H9 (cell line): ENCODE results near the gene RNF126. TPM values are rescaled to one million over a fixed set of nuclear protein-coding genes. Genes with fewer than 3 reads are reported as not detected.

Experiments used
- DNase-seq: peaks from one replicate; pipeline ENCODE4 v3.0.0-alpha.2; 2017
- H2AFZ ChIP-seq: one replicate; pipeline ENCODE4 v1.6.1; 2013; ENCODE audit warnings: mild to moderate bottlenecking, low read length, control low read depth, moderate library complexity
- H2AK5ac ChIP-seq: 2 replicates; pipeline ENCODE4 v1.6.1; 2013; ENCODE audit warnings: low read length, control low read depth, mixed read lengths; ENCODE audit not compliant: insufficient read length
- H2BK120ac ChIP-seq: one replicate; pipeline ENCODE4 v1.6.1; 2013; ENCODE audit warnings: low read depth, mild to moderate bottlenecking, low read length, control low read depth, inconsistent platforms; ENCODE audit not compliant: poor library complexity, severe bottlenecking
- H2BK12ac ChIP-seq: 2 replicates; pipeline ENCODE4 v1.6.1; 2013; ENCODE audit warnings: low read length, control low read depth, mixed read lengths, low read depth; ENCODE audit not compliant: insufficient read length
- H2BK15ac ChIP-seq: 2 replicates; pipeline ENCODE4 v1.6.1; 2013; ENCODE audit warnings: low read depth, low read length, control low read depth
- H2BK20ac ChIP-seq: one replicate; pipeline ENCODE4 v1.6.1; 2013; ENCODE audit warnings: low read depth, mild to moderate bottlenecking, low read length, control low read depth, inconsistent platforms; ENCODE audit not compliant: poor library complexity, severe bottlenecking
- H2BK5ac ChIP-seq: 2 replicates; pipeline ENCODE4 v1.6.1; 2013; ENCODE audit warnings: low read length, control low read depth, mixed read lengths; ENCODE audit not compliant: insufficient read length
- H3K14ac ChIP-seq: 2 replicates; pipeline ENCODE4 v1.6.1; 2013; ENCODE audit warnings: low read length, control low read depth; ENCODE audit not compliant: insufficient read depth
- H3K18ac ChIP-seq: 2 replicates; pipeline ENCODE4 v1.6.1; 2013; ENCODE audit warnings: low read depth, mild to moderate bottlenecking, mixed read lengths, low read length, control low read depth; ENCODE audit not compliant: insufficient read length
- H3K23ac ChIP-seq: 2 replicates; pipeline ENCODE4 v1.6.1; 2013; ENCODE audit warnings: low read length, control low read depth, mixed read lengths, low read depth; ENCODE audit not compliant: insufficient read length
- H3K23me2 ChIP-seq: 2 replicates; pipeline ENCODE4 v1.6.1; 2013; ENCODE audit warnings: low read depth, mild to moderate bottlenecking, mixed read lengths, low read length, control low read depth; ENCODE audit not compliant: insufficient read length, poor library complexity, severe bottlenecking
- H3K27ac ChIP-seq: 2 replicates; pipeline ENCODE4 v1.5.1; 2013; ENCODE audit warnings: low read length, control low read depth, mixed read lengths, low read depth; ENCODE audit not compliant: insufficient read length
- H3K27me3 ChIP-seq: 2 replicates; pipeline ENCODE4 v1.6.1; 2013; ENCODE audit warnings: low read length, control low read depth, inconsistent platforms; ENCODE audit not compliant: insufficient read depth
- H3K4ac ChIP-seq: 2 replicates; pipeline ENCODE4 v1.6.1; 2013; ENCODE audit warnings: low read depth, mild to moderate bottlenecking, control low read depth, inconsistent platforms, low read length, moderate library complexity
- H3K4me1 ChIP-seq: 2 replicates; pipeline ENCODE4 v1.6.1; 2013; ENCODE audit warnings: low read length, control low read depth, inconsistent platforms; ENCODE audit not compliant: insufficient read depth
- H3K4me2 ChIP-seq: 2 replicates; pipeline ENCODE4 v1.6.1; 2013; ENCODE audit warnings: low read length, control low read depth, mixed read lengths; ENCODE audit not compliant: insufficient read length, insufficient read depth
- H3K56ac ChIP-seq: 2 replicates; pipeline ENCODE4 v1.6.1; 2013; ENCODE audit warnings: low read depth, mild to moderate bottlenecking, mixed read lengths, low read length, control low read depth; ENCODE audit not compliant: insufficient read length
- H3K79me1 ChIP-seq: 2 replicates; pipeline ENCODE4 v1.6.1; 2013; ENCODE audit warnings: low read depth, mild to moderate bottlenecking, moderate library complexity, low read length, control low read depth, inconsistent platforms; ENCODE audit not compliant: insufficient read depth, poor library complexity, severe bottlenecking
- H3K79me2 ChIP-seq: 2 replicates; pipeline ENCODE4 v1.6.1; 2013; ENCODE audit warnings: low read length, control low read depth, inconsistent platforms; ENCODE audit not compliant: insufficient read depth
- H3K9ac ChIP-seq: 2 replicates; pipeline ENCODE4 v1.6.1; 2013; ENCODE audit warnings: low read length, control low read depth, mixed read lengths; ENCODE audit not compliant: insufficient read length; ENCODE audit errors: extremely low read depth
- H3K9me3 ChIP-seq: one replicate; pipeline ENCODE4 v1.6.1; 2013; ENCODE audit warnings: low read depth, low read length, inconsistent platforms; ENCODE audit not compliant: control insufficient read depth
- H3T11ph ChIP-seq: one replicate; pipeline ENCODE4 v1.6.1; 2013; ENCODE audit warnings: mild to moderate bottlenecking, low read length, control low read depth, inconsistent platforms
- H4K20me1 ChIP-seq: one replicate; pipeline ENCODE4 v1.6.1; 2013; ENCODE audit not compliant: control insufficient read depth, insufficient read length, insufficient read depth
- H4K5ac ChIP-seq: 2 replicates; pipeline ENCODE4 v1.6.1; 2013; ENCODE audit warnings: low read depth, mild to moderate bottlenecking, mixed read lengths, low read length, control low read depth; ENCODE audit not compliant: insufficient read length
- H4K8ac ChIP-seq: replicated peaks from 2 replicates; pipeline ENCODE4 v1.6.1; 2013; ENCODE audit warnings: low read length, control low read depth, mixed read lengths, low read depth; ENCODE audit not compliant: insufficient read length
- H4K91ac ChIP-seq: 2 replicates; pipeline ENCODE4 v1.6.1; 2013; ENCODE audit warnings: low read depth, mild to moderate bottlenecking, moderate library complexity, mixed read lengths, low read length, control low read depth; ENCODE audit not compliant: insufficient read length
- H3K27ac Mint-ChIP-seq, 3 experiments: 2 replicates in 2 of 3; 3 replicates in 1 of 3; pipeline ENCODE4 v1.8.0; 2020 to 2021; ENCODE audit warnings: mixed read lengths in 3 of 3, mild to moderate bottlenecking in 1 of 3, moderate library complexity in 1 of 3
- H3K27me3 Mint-ChIP-seq: 2 replicates; pipeline ENCODE4 v1.8.0; 2021; ENCODE audit warnings: low read depth, mild to moderate bottlenecking, moderate library complexity, mixed read lengths
- H3K36me3 Mint-ChIP-seq, 3 experiments: 2 replicates in 2 of 3; 3 replicates in 1 of 3; pipeline ENCODE4 v1.8.0; 2020 to 2021; ENCODE audit warnings: low read depth in 3 of 3, mixed read lengths in 3 of 3; ENCODE audit not compliant: insufficient read depth in 1 of 3
- H3K4me1 Mint-ChIP-seq, 2 experiments: 2 replicates each; pipeline ENCODE4 v1.8.0; 2020; ENCODE audit warnings: mixed read lengths in 2 of 2
- H3K4me3 Mint-ChIP-seq, 2 experiments: 2 replicates in 1 of 2; 3 replicates in 1 of 2; pipeline ENCODE4 v1.8.0; 2020 to 2021; ENCODE audit warnings: mild to moderate bottlenecking in 2 of 2, mixed read lengths in 2 of 2, moderate library complexity in 1 of 2
- H3K9me3 Mint-ChIP-seq, 2 experiments: 2 replicates in 1 of 2; 3 replicates in 1 of 2; pipeline ENCODE4 v1.8.0; 2020; ENCODE audit warnings: mild to moderate bottlenecking in 2 of 2, mixed read lengths in 2 of 2, moderate library complexity in 1 of 2
- WGBS: extraction: QIAGEN DNeasy Blood & Tissue Kit; methylation state at CpG from one replicate; pipeline ENCODE4 v1.1.7; 2013; ENCODE audit warnings: missing lambda C conversion rate, low lambda C conversion rate, mixed read lengths; ENCODE audit not compliant: insufficient read length; ENCODE audit errors: extremely low coverage; 5-methylcytosine and 5-hydroxymethylcytosine counted together
- total RNA-seq: library from RNA; stranded (reverse); gene quantifications from 2 replicates; pipeline ENCODE4 v1.2.1, GENCODE V29; 2021
- TF ChIP-seq, protein P1 (sequence below): fragments of 200-600 bp; sonication (generic); conservative IDR thresholded peaks from 3 replicates; pipeline ENCODE4 v1.8.0; 2021; ENCODE audit warnings: antibody characterized with exemption, mild to moderate bottlenecking

The RNF126 gene
- total RNA-seq, 1 experiment from 2014 or later, result 81.9 TPM

GRCh38 chr19:703651-704446, 40.8 kb upstream of the RNF126 start:
- TF ChIP-seq, protein P1, sequence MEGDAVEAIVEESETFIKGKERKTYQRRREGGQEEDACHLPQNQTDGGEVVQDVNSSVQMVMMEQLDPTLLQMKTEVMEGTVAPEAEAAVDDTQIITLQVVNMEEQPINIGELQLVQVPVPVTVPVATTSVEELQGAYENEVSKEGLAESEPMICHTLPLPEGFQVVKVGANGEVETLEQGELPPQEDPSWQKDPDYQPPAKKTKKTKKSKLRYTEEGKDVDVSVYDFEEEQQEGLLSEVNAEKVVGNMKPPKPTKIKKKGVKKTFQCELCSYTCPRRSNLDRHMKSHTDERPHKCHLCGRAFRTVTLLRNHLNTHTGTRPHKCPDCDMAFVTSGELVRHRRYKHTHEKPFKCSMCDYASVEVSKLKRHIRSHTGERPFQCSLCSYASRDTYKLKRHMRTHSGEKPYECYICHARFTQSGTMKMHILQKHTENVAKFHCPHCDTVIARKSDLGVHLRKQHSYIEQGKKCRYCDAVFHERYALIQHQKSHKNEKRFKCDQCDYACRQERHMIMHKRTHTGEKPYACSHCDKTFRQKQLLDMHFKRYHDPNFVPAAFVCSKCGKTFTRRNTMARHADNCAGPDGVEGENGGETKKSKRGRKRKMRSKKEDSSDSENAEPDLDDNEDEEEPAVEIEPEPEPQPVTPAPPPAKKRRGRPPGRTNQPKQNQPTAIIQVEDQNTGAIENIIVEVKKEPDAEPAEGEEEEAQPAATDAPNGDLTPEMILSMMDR, result no peak
- Histone ChIP-seq H4K91ac (no peak overlapping the region), H2AK5ac (no peak overlapping the region), H3K14ac (no peak overlapping the region), H3K23ac (no peak overlapping the region), H2BK20ac (no peak overlapping the region), H3K27ac (no peak overlapping the region), H3K9me3 (no peaks in the 10 kb centered on the region), H3K79me2 (no peaks in the 10 kb centered on the region), H3K23me2 (no peaks in the 10 kb centered on the region), H2BK15ac (no peak overlapping the region), H3K79me1 (no peaks in the 10 kb centered on the region), H2BK5ac (no peak overlapping the region), H3K18ac (peak overlapping the region; percentile 28), H3K56ac (no peak overlapping the region), H3K9ac (no peak overlapping the region), H3T11ph (no peak overlapping the region), H4K20me1 (no peaks in the 10 kb centered on the region), H3K4me2 (peak overlapping the region; percentile 35), H3K4me1 (no peaks in the 10 kb centered on the region; the same call in 1 of the 2 replicates), H4K8ac (no peak overlapping the region), H3K4ac (no peak overlapping the region), H2BK120ac (no peak overlapping the region), H4K5ac (no peak overlapping the region), H2AFZ (no peak overlapping the region), H2BK12ac (no peak overlapping the region), H3K27me3 (no peaks in the 10 kb centered on the region)
- DNase-seq, result peak; percentile 97
- H3K9me3 Mint-ChIP-seq, result peaks cover 8 to 9% of the 10 kb centered on the region in 2 experiments
- H3K36me3 Mint-ChIP-seq, result peaks cover 0 to 5% (median 3%) of the 10 kb centered on the region in 3 experiments; a peak in 3 of 7 replicates
- peak overlapping the region; percentile 63 to 90 (median 80); a peak in 4 of 7 replicates for H3K27ac Mint-ChIP-seq
- peak overlapping the region; percentile 66 to 73 for H3K4me3 Mint-ChIP-seq
- WGBS, result no CpG with 5 or more reads among the region's 50 CpGs
- H3K27me3 Mint-ChIP-seq, result peaks cover 19% of the 10 kb centered on the region
- H3K4me1 Mint-ChIP-seq, result peaks cover 3 to 7% of the 10 kb centered on the region in 2 experiments; a peak in 3 of 4 replicates
